Activated naive CD4-positive, alpha-beta T cell treated with anti-CD3 and anti-CD28 coated beads, Interleukin-2, amount 10 ng/mL, durations not matched to agents 7 days and 5 days (primary cell): ENCODE results near the gene NSG1.
"Not testable (repeated sequence)": the region's sequence is repeated elsewhere in the genome, so short reads cannot be mapped to it uniquely, and the experiment has no call there.

Source experiments
- CTCF ChIA-PET: fragments of 350-600 bp; sonication (Branson Sonifier 250); formaldehyde crosslinking; loops from one replicate; lab custom pipeline; 2021; ENCODE audit warnings: antibody characterized with exemption; lab: Charles Lee
- DNase-seq: peaks from one replicate; pipeline ENCODE4 v3.0.0-alpha.2; 2020
- H3K27ac Mint-ChIP-seq: one replicate; pipeline ENCODE4 v1.8.0; 2021; ENCODE audit warnings: mild to moderate bottlenecking, moderate library complexity, mixed read lengths
- H3K27me3 Mint-ChIP-seq: one replicate; pipeline ENCODE4 v1.8.0; 2021; ENCODE audit warnings: mild to moderate bottlenecking, mixed read lengths
- H3K36me3 Mint-ChIP-seq: one replicate; pipeline ENCODE4 v1.8.0; 2021; ENCODE audit warnings: mixed read lengths
- H3K4me1 Mint-ChIP-seq: one replicate; pipeline ENCODE4 v1.8.0; 2021; ENCODE audit warnings: mixed read lengths
- H3K4me3 Mint-ChIP-seq: one replicate; pipeline ENCODE4 v1.8.0; 2021; ENCODE audit warnings: mild to moderate bottlenecking, moderate library complexity, mixed read lengths
- H3K9me3 Mint-ChIP-seq: one replicate; pipeline ENCODE4 v1.8.0; 2021; ENCODE audit warnings: mixed read lengths

NSG1 gene

GRCh38 chr4:4457803-4458553 lies 71.1 kb downstream of the NSG1 start:
- H3K4me1 Mint-ChIP-seq = peaks cover 10% of the 10 kb centered on the region
- DNase-seq = no peak
- no peaks in the 10 kb centered on the region for H3K9me3 Mint-ChIP-seq
- no peaks in the 10 kb centered on the region for H3K27me3 Mint-ChIP-seq
- no peak overlapping the region for H3K27ac Mint-ChIP-seq
- no peak overlapping the region for H3K4me3 Mint-ChIP-seq
- CTCF ChIA-PET = no interaction called here
- H3K36me3 Mint-ChIP-seq = peaks cover 14% of the 10 kb centered on the region

GRCh38 chr4:4459181-4459580 lies 72.3 kb downstream of the NSG1 start:
- CTCF ChIA-PET = no interaction called here
- no peaks in the 10 kb centered on the region for H3K27me3 Mint-ChIP-seq
- peaks cover 11% of the 10 kb centered on the region for H3K4me1 Mint-ChIP-seq
- H3K27ac Mint-ChIP-seq = no peak overlapping the region
- no peak for DNase-seq
- H3K36me3 Mint-ChIP-seq = peaks cover 10% of the 10 kb centered on the region
- no peak overlapping the region for H3K4me3 Mint-ChIP-seq
- H3K9me3 Mint-ChIP-seq = no peaks in the 10 kb centered on the region

GRCh38 chr4:4460759-4461158 lies 73.9 kb downstream of the NSG1 start:
- CTCF ChIA-PET = no interaction called here
- H3K27ac Mint-ChIP-seq = no peak overlapping the region
- peaks cover 11% of the 10 kb centered on the region for H3K4me1 Mint-ChIP-seq
- DNase-seq = no peak
- H3K4me3 Mint-ChIP-seq = no peak overlapping the region
- H3K9me3 Mint-ChIP-seq = peaks cover 7% of the 10 kb centered on the region
- H3K27me3 Mint-ChIP-seq = no peaks in the 10 kb centered on the region
- H3K36me3 Mint-ChIP-seq = peaks cover 20% of the 10 kb centered on the region

GRCh38 chr4:4461178-4461577 lies 74.3 kb downstream of the NSG1 start:
- DNase-seq = no peak
- H3K27me3 Mint-ChIP-seq = no peaks in the 10 kb centered on the region
- H3K36me3 Mint-ChIP-seq = peaks cover 24% of the 10 kb centered on the region
- CTCF ChIA-PET = no interaction called here
- peaks cover 11% of the 10 kb centered on the region for H3K4me1 Mint-ChIP-seq
- H3K9me3 Mint-ChIP-seq = peaks cover 7% of the 10 kb centered on the region
- H3K27ac Mint-ChIP-seq = no peak overlapping the region
- H3K4me3 Mint-ChIP-seq = no peak overlapping the region

GRCh38 chr4:4461850-4462249 lies 74.9 kb downstream of the NSG1 start:
- Mint-ChIP-seq H3K9me3 (peaks cover 7% of the 10 kb centered on the region), H3K36me3 (peaks cover 27% of the 10 kb centered on the region), H3K4me1 (peaks cover 11% of the 10 kb centered on the region), H3K27ac (peak overlapping the region; percentile 60), H3K4me3 (no peak overlapping the region), H3K27me3 (no peaks in the 10 kb centered on the region)
- CTCF ChIA-PET = no interaction called here
- no peak for DNase-seq

GRCh38 chr4:4462970-4463369 lies 76.1 kb downstream of the NSG1 start:
- Mint-ChIP-seq H3K4me3 (no peak overlapping the region), H3K36me3 (peaks cover 32% of the 10 kb centered on the region), H3K9me3 (peaks cover 7% of the 10 kb centered on the region), H3K27ac (no peak overlapping the region), H3K27me3 (no peaks in the 10 kb centered on the region), H3K4me1 (peaks cover 11% of the 10 kb centered on the region)
- no peak for DNase-seq
- CTCF ChIA-PET = interaction anchor here (0.6 to 1.0 kb wide), 2 partner anchors 41 to 42 kb away, joined by 3 to 4 read pairs; no protein-coding TSS in a partner anchor

GRCh38 chr4:4465238-4465637 lies 78.3 kb downstream of the NSG1 start:
- not testable (repeated sequence) for DNase-seq, H3K4me3 Mint-ChIP-seq, H3K9me3 Mint-ChIP-seq, H3K27me3 Mint-ChIP-seq, H3K27ac Mint-ChIP-seq
- CTCF ChIA-PET = interaction anchor here (1.1 to 1.4 kb wide), 3 partner anchors 21 to 81 kb away, joined by 3 to 4 read pairs (median 4); no protein-coding TSS in a partner anchor
- peaks cover 11% of the 10 kb centered on the region for H3K4me1 Mint-ChIP-seq
- peaks cover 34% of the 10 kb centered on the region for H3K36me3 Mint-ChIP-seq
